K562 (cell line): ENCODE data around the gene SYS1. TPM values are rescaled to one million over a fixed set of nuclear protein-coding genes. Genes with fewer than 3 reads are reported as not detected.

Source experiments
- ATAC-seq: fragments of 200-7000 bp; cut with Tn5 transposase; 3 replicates; pipeline ENCODE4 v1.9.1; 2020; ENCODE audit warnings: moderate library complexity
- BruUV-seq: library from RNA; stranded (reverse); fragments of 400-500 nt; replicated peaks from 2 replicates; lab custom pipeline; 2021; lab: Mats Ljungman, UMichigan
- CTCF ChIA-PET: fragments of 300-600 bp; formaldehyde crosslinking; extraction: SDS; loops from one replicate; lab custom pipeline; 2021; ENCODE audit warnings: low intra/inter-chr PET ratio; lab: Yijun Ruan, JAX
- POLR2A ChIA-PET: fragments of 300-600, 350-650 bp; sonication (Branson Sonifier 250); formaldehyde crosslinking; extraction: SDS; loops from one replicate; lab custom pipeline; 2021; ENCODE audit warnings: antibody characterized with exemption, inconsistent platforms; lab: Yijun Ruan, JAX
- DNase-seq, 4 experiments: peaks; one replicate each; pipeline versions ENCODE4 v3.0.0 to v3.0.0-alpha.2; 2011 to 2018; ENCODE audit warnings: low spot score in 3 of 4, mixed read lengths in 3 of 4; ENCODE audit errors: extremely low read depth in 1 of 4
- FAIRE-seq: peaks from 2 replicates; lab custom pipeline; 2011; peaks lifted over from hg19 to GRCh38; lab: Jason Lieb, UNC
- H2AFZ ChIP-seq: 2 replicates; pipeline ENCODE4 v1.6.0; 2011; ENCODE audit warnings: low read depth, low read length, control low read depth, inconsistent platforms
- H3K27ac ChIP-seq: fragments of 200-600 bp; 3 replicates; pipeline ENCODE4 v1.8.0; 2011; ENCODE audit warnings: low read depth, mild to moderate bottlenecking, control low read depth, inconsistent platforms, low read length, moderate library complexity, mixed read lengths; ENCODE audit errors: extremely low read depth
- H3K27me3 ChIP-seq, 2 experiments: fragments of 300-600 bp in 1 of 2; 2 replicates in 1 of 2; 3 replicates in 1 of 2; pipeline versions ENCODE4 v1.6.0 to v1.8.0; 2011; ENCODE audit warnings: inconsistent platforms in 2 of 2, low read length in 2 of 2, mild to moderate bottlenecking in 1 of 2, mixed read lengths in 1 of 2, moderate library complexity in 1 of 2; ENCODE audit not compliant: control insufficient read depth in 2 of 2, insufficient read depth in 2 of 2
- H3K36me3 ChIP-seq: fragments of 300-600 bp; 3 replicates; pipeline ENCODE4 v1.8.0; 2011; ENCODE audit warnings: mild to moderate bottlenecking, low read length, inconsistent platforms; ENCODE audit not compliant: control insufficient read depth, insufficient read depth
- H3K4me1 ChIP-seq, 2 experiments: fragments of 200-600 bp in 1 of 2; replicated peaks in 1 of 2; 2 replicates in 1 of 2; 3 replicates in 1 of 2; pipeline versions ENCODE4 v1.5.1 to v1.8.0; 2011; ENCODE audit warnings: inconsistent platforms in 2 of 2, low read length in 2 of 2, mild to moderate bottlenecking in 1 of 2, mixed read lengths in 1 of 2, moderate library complexity in 1 of 2; ENCODE audit not compliant: control insufficient read depth in 2 of 2, insufficient read depth in 2 of 2
- H3K4me2 ChIP-seq: 2 replicates; pipeline ENCODE4 v1.6.1; 2011; ENCODE audit warnings: low read length, control low read depth, inconsistent platforms, mixed read lengths; ENCODE audit not compliant: insufficient read depth
- H3K4me3 ChIP-seq: fragments of 200-600 bp; sonication (generic), shearing (Covaris generic); 2 replicates; pipeline ENCODE4 v1.5.1; 2016; ENCODE audit warnings: control low read depth, inconsistent platforms
- H3K79me2 ChIP-seq: fragments of 200-600 bp; 3 replicates; pipeline ENCODE4 v1.8.0; 2011; ENCODE audit warnings: low read length, inconsistent platforms; ENCODE audit not compliant: control insufficient read depth, insufficient read depth
- H3K9ac ChIP-seq, 2 experiments: 2 replicates each; pipeline versions ENCODE4 v1.6.0 to v1.6.1; 2011; ENCODE audit warnings: low read depth in 2 of 2, low read length in 2 of 2, control low read depth in 1 of 2, inconsistent platforms in 1 of 2, mild to moderate bottlenecking in 1 of 2, mixed read lengths in 1 of 2; ENCODE audit not compliant: insufficient read depth in 1 of 2
- H3K9me1 ChIP-seq: one replicate; pipeline ENCODE4 v1.6.0; 2011; ENCODE audit warnings: inconsistent platforms, mild to moderate bottlenecking, low read length, moderate library complexity; ENCODE audit not compliant: control insufficient read depth, insufficient read depth
- H3K9me3 ChIP-seq: replicated peaks from 2 replicates; pipeline ENCODE4 v1.5.1; 2011; ENCODE audit warnings: low read depth, low read length, inconsistent platforms; ENCODE audit not compliant: control insufficient read depth, insufficient read depth
- H4K20me1 ChIP-seq: replicated peaks from 2 replicates; pipeline ENCODE4 v1.6.1; 2011; ENCODE audit warnings: low read length, inconsistent platforms, mixed read lengths; ENCODE audit not compliant: control insufficient read depth, insufficient read depth
- CEBPB ChIP-seq: fragments of 450-650 bp; IDR thresholded peaks from 2 replicates; pipeline ENCODE4 v1.6.1; 2016; ENCODE audit warnings: missing genetic modification characterization, missing compliant biosample characterization
- FOXK2 ChIP-seq, 2 experiments: fragments of 450-650 bp; IDR thresholded peaks in 1 of 2; conservative IDR thresholded peaks in 1 of 2; 2 replicates each; pipeline ENCODE4 v1.6.1; 2016; ENCODE audit warnings: low read depth in 2 of 2, mild to moderate bottlenecking in 1 of 2
- HMGN3 ChIP-seq: IDR thresholded peaks from 2 replicates; pipeline ENCODE4 v1.6.1; 2011; ENCODE audit warnings: borderline replicate concordance, low read depth, mild to moderate bottlenecking, mixed read lengths, low read length; ENCODE audit not compliant: insufficient read length; ENCODE audit errors: extremely low read depth
- HNRNPLL ChIP-seq: fragments of 200-400 bp; formaldehyde crosslinking; IDR thresholded peaks from 2 replicates; pipeline ENCODE4 v1.6.1; 2017; ENCODE audit warnings: low read length, low read depth, mild to moderate bottlenecking; ENCODE audit not compliant: poor library complexity, severe bottlenecking
- LEF1 ChIP-seq: fragments of 450-650 bp; IDR thresholded peaks from 2 replicates; pipeline ENCODE4 v1.6.1; 2016; ENCODE audit warnings: mild to moderate bottlenecking
- MXD1 ChIP-seq: fragments of 250-450 bp; sonication (Bioruptor Pico); IDR thresholded peaks from 2 replicates; pipeline ENCODE4 v1.8.0; 2021; ENCODE audit warnings: borderline replicate concordance, mild to moderate bottlenecking, moderate library complexity; ENCODE audit not compliant: poor library complexity, severe bottlenecking
- MYBL2 ChIP-seq, 2 experiments: fragments of 450-650 bp in 1 of 2; sonication (generic) in 1 of 2; formaldehyde crosslinking in 1 of 2; IDR thresholded peaks; 2 replicates each; pipeline versions ENCODE4 v1.6.1 to v1.8.1; 2017 to 2022; ENCODE audit warnings: borderline replicate concordance in 1 of 2, inconsistent platforms in 1 of 2, low read depth in 1 of 2, mild to moderate bottlenecking in 1 of 2, missing genetic modification reagents in 1 of 2, moderate library complexity in 1 of 2
- PML ChIP-seq: IDR thresholded peaks from 2 replicates; pipeline ENCODE4 v1.6.1; 2012; ENCODE audit warnings: low read length, inconsistent platforms
- RFX1 ChIP-seq: fragments of 450-650 bp; IDR thresholded peaks from 2 replicates; pipeline ENCODE4 v1.6.1; 2016; ENCODE audit warnings: mild to moderate bottlenecking, moderate library complexity
- SLC30A9 ChIP-seq: fragments of 250-450 bp; sonication (Bioruptor Pico); IDR thresholded peaks from 2 replicates; pipeline ENCODE4 v1.8.0; 2022; ENCODE audit warnings: mild to moderate bottlenecking, moderate library complexity
- SPI1 ChIP-seq: IDR thresholded peaks from 2 replicates; pipeline ENCODE4 v1.6.1; 2011; ENCODE audit warnings: low read depth, low read length, control low read depth, borderline replicate concordance
- ZMIZ1 ChIP-seq, 2 experiments: fragments of 150-350 bp in 1 of 2; IDR thresholded peaks; 2 replicates each; pipeline ENCODE4 v1.6.1; 2012 to 2016; ENCODE audit warnings: low read depth in 2 of 2, low read length in 2 of 2, mild to moderate bottlenecking in 1 of 2, moderate library complexity in 1 of 2
- ZNF583 ChIP-seq: fragments of 250-450 bp; sonication (Bioruptor Pico); IDR thresholded peaks from 2 replicates; pipeline ENCODE4 v1.4.0; 2020
- WGBS: fragments of 100-300 bp; shearing (Covaris generic); methylation state at CpG from one replicate; pipeline ENCODE4 v1.1.6; 2016; ENCODE audit warnings: low coverage, mixed read lengths; ENCODE audit not compliant: insufficient coverage; ENCODE audit errors: missing lambda C conversion rate; 5-methylcytosine and 5-hydroxymethylcytosine counted together
- in situ Hi-C: fragments of 300-500 bp; cut with MboI; formaldehyde crosslinking; loops from 4 replicates; pipeline ENCODE4 v1.15.0; 2018; ENCODE audit warnings: inconsistent platforms, mixed read lengths
- intact Hi-C: fragments of 100-400 bp; cut with micrococcal nuclease; formaldehyde crosslinking; loops from 2 replicates; pipeline ENCODE4 v1.14.2; 2022
- polyA plus RNA-seq, 8 experiments: library from polyadenylated mRNA; depleted of rRNA in 4 of 8; stranded (reverse) in 5 of 8; unstranded in 3 of 8; fragments of >200 nt; fragmentation: Nextera tagmentation in 2 of 8; fragmentation: Illumina TruSeq in 1 of 8; extraction: Ambion mirVana in 2 of 8; extraction: Trizol in 1 of 8; gene quantifications; 2 replicates each; pipeline versions ENCODE4 v1.2.1 to v1.2.3, GENCODE V29; 2011 to 2014; ENCODE audit warnings: inconsistent platforms in 1 of 8, missing spikeins in 1 of 8
- total RNA-seq, 7 experiments: library from RNA; depleted of rRNA in 6 of 7; stranded (reverse); fragments of >200 nt in 6 of 7; fragmentation: Illumina TruSeq in 2 of 7; extraction: Trizol in 2 of 7; gene quantifications; 2 replicates each; pipeline versions ENCODE4 v1.2.1 to v1.2.3, GENCODE V29; 2011 to 2021; ENCODE audit warnings: low replicate concordance in 1 of 7

The SYS1 gene
- total and polyA plus RNA-seq, 9 of the 15 experiments (the other 6 are each of a cell fraction or from before 2014, with no cell fraction given), result 11.1 to 25.2 (median 17.5) TPM

GRCh38 chr20:45415822-45416637, 53.1 kb downstream of the SYS1 start, which contains the start of gene PIGT:
Gene PIGT (plus strand): TSS chr20:45416141. CDS start chr20:45416157, 16 bp downstream.
- peaks cover 4 to 10% of the 10 kb centered on the region in 2 experiments; a peak in 2 of 5 replicates for H3K4me1 ChIP-seq
- intact Hi-C loops (no loop called here), in situ Hi-C loops (loop anchor here (5.0 kb wide), 1 partner anchor 39 kb away; the partner anchor contains the start of gene TP53TG5)
- H3K9me1 ChIP-seq, result no peaks in the 10 kb centered on the region
- H3K4me2 ChIP-seq, result peak within 1 kb of the TSS; percentile 93
- BruUV-seq, result no TSS peak
- no peaks in the 10 kb centered on the region for H4K20me1 ChIP-seq
- peaks cover 35% of the 10 kb centered on the region; the same call in 2 of the 3 replicates for H3K36me3 ChIP-seq
- DNase-seq, result peak; percentile 76 to 93 (median 83)
- H3K4me3 ChIP-seq, result peak within 1 kb of the TSS; percentile 85
- FAIRE-seq, result peak; percentile 89
- H3K9me3 ChIP-seq, result no peaks in the 10 kb centered on the region
- ATAC-seq, result peak; percentile 99
- peak within 1 kb of the TSS; percentile 84 to 98 for H3K9ac ChIP-seq
- POLR2A ChIA-PET, result interaction anchor here (0.9 to 1.4 kb wide), 4 partner anchors 9 to 39 kb away, joined by 4 to 9 read pairs (median 6); no protein-coding TSS in a partner anchor
- no peaks in the 10 kb centered on the region for H3K27me3 ChIP-seq
- H3K79me2 ChIP-seq, result peaks cover 26% of the 10 kb centered on the region
- CTCF ChIA-PET, result no interaction called here
- peak within 1 kb of the TSS; percentile 72 for H3K27ac ChIP-seq
- WGBS, result 1% methylated on average over 52 of the region's 52 CpGs
- H2AFZ ChIP-seq, result peak within 1 kb of the TSS; percentile 91
- TF ChIP-seq ZMIZ1 (IDR thresholded peaks at IDR 0.05; ENCODE audit: low read depth in 2 of 2, low read length in 2 of 2) (0 out of 4 replicates have a peak, but pooled peaks of 1 of the 2 experiments have one; percentile 21), MXD1 (CRISPR knock-in tag) (peak; percentile 26), RFX1 (peak; percentile 84), PML (peak; percentile 72), FOXK2 (conservative IDR thresholded peaks at IDR 0.05 in 1 of 2, IDR thresholded peaks at IDR 0.05 in 1 of 2; ENCODE audit: low read depth in 2 of 2) (peak; percentile 60 to 64; a peak in 3 of 4 replicates), HNRNPLL (peak; percentile 86), MYBL2 (IDR thresholded peaks at IDR 0.05; ENCODE audit: low read depth) (no peak), MYBL2 (CRISPR knock-in tag; IDR thresholded peaks at IDR 0.05; ENCODE audit: borderline replicate concordance) (no peak), HMGN3 (peak; percentile 32), ZNF583 (CRISPR knock-in tag) (peak; percentile 76; the same call in 1 of the 2 replicates), CEBPB (no peak), SLC30A9 (CRISPR knock-in tag) (no peak), LEF1 (peak; percentile 19; the same call in 1 of the 2 replicates), SPI1 (peak; percentile 43; the same call in 1 of the 2 replicates)
